ENCODE results near the gene CYP2F1.

The CYP2F1 gene

GRCh38 chr19:41154060-41154459 is 39.8 kb downstream of the CYP2F1 start:
- no peak for FAIRE-seq
- TF ChIP-seq, protein P1, sequence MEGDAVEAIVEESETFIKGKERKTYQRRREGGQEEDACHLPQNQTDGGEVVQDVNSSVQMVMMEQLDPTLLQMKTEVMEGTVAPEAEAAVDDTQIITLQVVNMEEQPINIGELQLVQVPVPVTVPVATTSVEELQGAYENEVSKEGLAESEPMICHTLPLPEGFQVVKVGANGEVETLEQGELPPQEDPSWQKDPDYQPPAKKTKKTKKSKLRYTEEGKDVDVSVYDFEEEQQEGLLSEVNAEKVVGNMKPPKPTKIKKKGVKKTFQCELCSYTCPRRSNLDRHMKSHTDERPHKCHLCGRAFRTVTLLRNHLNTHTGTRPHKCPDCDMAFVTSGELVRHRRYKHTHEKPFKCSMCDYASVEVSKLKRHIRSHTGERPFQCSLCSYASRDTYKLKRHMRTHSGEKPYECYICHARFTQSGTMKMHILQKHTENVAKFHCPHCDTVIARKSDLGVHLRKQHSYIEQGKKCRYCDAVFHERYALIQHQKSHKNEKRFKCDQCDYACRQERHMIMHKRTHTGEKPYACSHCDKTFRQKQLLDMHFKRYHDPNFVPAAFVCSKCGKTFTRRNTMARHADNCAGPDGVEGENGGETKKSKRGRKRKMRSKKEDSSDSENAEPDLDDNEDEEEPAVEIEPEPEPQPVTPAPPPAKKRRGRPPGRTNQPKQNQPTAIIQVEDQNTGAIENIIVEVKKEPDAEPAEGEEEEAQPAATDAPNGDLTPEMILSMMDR (IDR thresholded peaks at IDR 0.05; ENCODE audit: insufficient read depth, missing control alignments) = no peak
- no peak for DNase-seq (ENCODE audit: insufficient read length, low spot score)

GRCh38 chr19:41156207-41156606 is 42.0 kb downstream of the CYP2F1 start:
- FAIRE-seq (no peak), DNase-seq (ENCODE audit: insufficient read length, low spot score) (no peak)
- TF ChIP-seq, protein P1 (IDR thresholded peaks at IDR 0.05; ENCODE audit: insufficient read depth, missing control alignments) = no peak

GRCh38 chr19:41159881-41160280 is 45.6 kb downstream of the CYP2F1 start:
- no peak for FAIRE-seq
- DNase-seq (ENCODE audit: insufficient read length, low spot score) = no peak
- TF ChIP-seq, protein P1 (IDR thresholded peaks at IDR 0.05; ENCODE audit: insufficient read depth, missing control alignments) = no peak

- TF ChIP-seq, protein P1 (IDR thresholded peaks at IDR 0.05; ENCODE audit: insufficient read depth, missing control alignments) = no peak
- DNase-seq (ENCODE audit: insufficient read length, low spot score) (no peak), FAIRE-seq (no peak)
Observed at GRCh38 chr19:41161903-41162302, 47.7 kb downstream of the CYP2F1 start.

GRCh38 chr19:41166944-41167804 is 52.9 kb downstream of the CYP2F1 start:
- DNase-seq (ENCODE audit: insufficient read length, low spot score) (no peak), FAIRE-seq (no peak)
- TF ChIP-seq, protein P1 (IDR thresholded peaks at IDR 0.05; ENCODE audit: insufficient read depth, missing control alignments) = no peak

DNA sequence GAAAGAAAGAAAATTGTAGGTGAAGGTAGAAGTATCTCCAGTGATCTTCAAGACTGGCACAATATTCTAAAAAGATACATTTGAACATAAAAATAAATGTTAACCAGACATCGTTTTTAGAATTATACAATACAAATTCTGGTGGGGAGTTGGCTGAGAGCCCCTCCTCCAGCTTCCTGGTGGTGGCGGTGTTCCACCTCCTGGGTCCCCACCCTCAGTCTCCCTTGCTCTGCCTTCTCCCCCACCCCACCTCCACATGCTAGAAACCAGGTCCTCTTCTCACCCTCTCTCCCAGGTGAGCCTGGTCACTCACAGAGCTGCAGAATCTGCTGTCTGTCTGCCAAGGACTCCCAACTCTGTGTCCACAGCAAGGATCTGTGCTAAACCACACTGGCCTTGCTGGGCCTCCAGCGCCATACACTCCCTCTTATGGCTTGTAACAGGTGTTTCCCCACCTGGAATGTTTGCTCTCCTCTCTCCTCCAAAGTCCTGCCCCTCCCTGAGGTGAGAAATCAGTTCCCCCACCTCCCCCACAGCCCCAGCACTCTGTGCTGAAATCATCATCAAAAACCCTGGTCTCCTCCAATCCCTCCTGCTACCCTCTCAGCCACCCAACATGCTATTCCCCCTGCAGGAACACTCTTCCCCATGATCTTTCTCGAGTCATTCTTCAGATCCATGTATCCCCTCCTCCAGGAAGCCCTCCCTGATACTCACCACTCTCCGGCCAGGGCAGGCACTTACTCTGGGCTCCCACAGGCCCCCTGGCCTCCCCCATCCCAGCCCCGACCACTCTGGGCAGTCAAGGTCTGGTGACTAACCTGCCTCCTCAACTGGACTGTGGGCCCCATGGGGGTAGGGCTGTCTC is 58.3 kb downstream of the CYP2F1 start:
- TF ChIP-seq, protein P1 (IDR thresholded peaks at IDR 0.05; ENCODE audit: insufficient read depth, missing control alignments) = no peak
- FAIRE-seq (no peak), DNase-seq (ENCODE audit: insufficient read length, low spot score) (no peak)
